HUES6 (cell line): ENCODE data around the gene CKAP2L.

ENCODE experiments used
- H3K27ac ChIP-seq: 2 replicates; pipeline ENCODE4 v1.7.0; 2013; ENCODE audit warnings: low read depth, mild to moderate bottlenecking, low read length, inconsistent platforms
- H3K27me3 ChIP-seq: 2 replicates; pipeline ENCODE4 v1.6.1; 2013; ENCODE audit warnings: low read length; ENCODE audit not compliant: control insufficient read depth, insufficient read depth
- H3K36me3 ChIP-seq: 2 replicates; pipeline ENCODE4 v1.6.1; 2013; ENCODE audit warnings: low read length; ENCODE audit not compliant: control insufficient read depth, insufficient read depth
- H3K4me1 ChIP-seq: 2 replicates; pipeline ENCODE4 v1.6.1; 2013; ENCODE audit warnings: low read length; ENCODE audit not compliant: control insufficient read depth, insufficient read depth
- H3K4me3 ChIP-seq: 2 replicates; pipeline ENCODE4 v1.5.1; 2013; ENCODE audit warnings: low read depth, low read length
- H3K9ac ChIP-seq: one replicate; pipeline ENCODE4 v1.6.1; 2013; ENCODE audit warnings: mild to moderate bottlenecking, low read length
- H3K9me3 ChIP-seq: 2 replicates; pipeline ENCODE4 v1.6.1; 2013; ENCODE audit warnings: low read depth, low read length; ENCODE audit not compliant: control insufficient read depth, insufficient read depth

The CKAP2L gene

GRCh38 chr2:112791019-112791418, 26.6 kb upstream of the CKAP2L start:
- H3K27me3 ChIP-seq: no peaks in the 10 kb centered on the region
- H3K4me1 ChIP-seq: peaks cover 18% of the 10 kb centered on the region
- no peaks in the 10 kb centered on the region for H3K9me3 ChIP-seq
- H3K36me3 ChIP-seq: no peaks in the 10 kb centered on the region
- no peak overlapping the region for H3K4me3 ChIP-seq
- H3K27ac ChIP-seq: no peak overlapping the region
- H3K9ac ChIP-seq: no peak overlapping the region

GRCh38 chr2:112790305-112790704, 25.9 kb upstream of the CKAP2L start:
- Histone ChIP-seq H3K9me3 (no peaks in the 10 kb centered on the region), H3K27me3 (no peaks in the 10 kb centered on the region), H3K27ac (no peak overlapping the region), H3K36me3 (no peaks in the 10 kb centered on the region), H3K4me1 (peaks cover 22% of the 10 kb centered on the region), H3K4me3 (no peak overlapping the region), H3K9ac (no peak overlapping the region)

GRCh38 chr2:112789186-112789585, 24.8 kb upstream of the CKAP2L start:
- Histone ChIP-seq H3K9me3 (no peaks in the 10 kb centered on the region), H3K27me3 (no peaks in the 10 kb centered on the region), H3K4me1 (peaks cover 32% of the 10 kb centered on the region), H3K9ac (no peak overlapping the region), H3K36me3 (no peaks in the 10 kb centered on the region), H3K4me3 (no peak overlapping the region), H3K27ac (no peak overlapping the region)

GRCh38 chr2:112788653-112789052, 24.2 kb upstream of the CKAP2L start:
- peaks cover 37% of the 10 kb centered on the region for H3K4me1 ChIP-seq
- no peak overlapping the region for H3K27ac ChIP-seq

GRCh38 chr2:112787729-112788393, 23.5 kb upstream of the CKAP2L start:
- Histone ChIP-seq H3K4me1 (peaks cover 43% of the 10 kb centered on the region), H3K27ac (no peak overlapping the region), H3K36me3 (no peaks in the 10 kb centered on the region), H3K9ac (no peak overlapping the region), H3K27me3 (no peaks in the 10 kb centered on the region), H3K9me3 (no peaks in the 10 kb centered on the region), H3K4me3 (no peak overlapping the region)

More at GRCh38 chr2:112788653-112789052, 24.2 kb upstream of the CKAP2L start:
- no peaks in the 10 kb centered on the region for H3K9me3 ChIP-seq
- H3K9ac ChIP-seq: no peak overlapping the region
- H3K27me3 ChIP-seq: no peaks in the 10 kb centered on the region
- no peaks in the 10 kb centered on the region for H3K36me3 ChIP-seq
- no peak overlapping the region for H3K4me3 ChIP-seq

GRCh38 chr2:112787294-112787693, 22.9 kb upstream of the CKAP2L start:
- Histone ChIP-seq H3K9me3 (no peaks in the 10 kb centered on the region), H3K9ac (no peak overlapping the region), H3K4me3 (no peak overlapping the region), H3K4me1 (peaks cover 42% of the 10 kb centered on the region), H3K36me3 (no peaks in the 10 kb centered on the region), H3K27ac (no peak overlapping the region), H3K27me3 (no peaks in the 10 kb centered on the region)

- no peaks in the 10 kb centered on the region for H3K9me3 ChIP-seq
- H3K27me3 ChIP-seq: no peaks in the 10 kb centered on the region
- no peak within 1 kb of the TSS for H3K9ac ChIP-seq
- no peak within 1 kb of the TSS for H3K27ac ChIP-seq
- peaks cover 25% of the 10 kb centered on the region for H3K4me1 ChIP-seq
- no peaks in the 10 kb centered on the region for H3K36me3 ChIP-seq
- peak within 1 kb of the TSS; percentile 41; the same call in 1 of the 2 replicates for H3K4me3 ChIP-seq
Measured at GRCh38 chr2:112784199-112785189, 20.1 kb upstream of the CKAP2L start, which contains the start of gene IL1A. Gene IL1A, minus strand, starts transcription at chr2:112784493. Its CDS starts 723 bp downstream, at chr2:112783770.

GRCh38 chr2:112783187-112783714, 18.8 kb upstream of the CKAP2L start:
- Histone ChIP-seq H3K9me3 (no peaks in the 10 kb centered on the region), H3K27me3 (no peaks in the 10 kb centered on the region), H3K4me3 (no peak overlapping the region), H3K4me1 (peaks cover 25% of the 10 kb centered on the region), H3K9ac (no peak overlapping the region), H3K36me3 (no peaks in the 10 kb centered on the region), H3K27ac (no peak overlapping the region)

GRCh38 chr2:112782234-112782799, 17.9 kb upstream of the CKAP2L start:
- Histone ChIP-seq H3K4me1 (peaks cover 25% of the 10 kb centered on the region), H3K4me3 (no peak overlapping the region), H3K27me3 (no peaks in the 10 kb centered on the region), H3K36me3 (no peaks in the 10 kb centered on the region), H3K9ac (no peak overlapping the region), H3K9me3 (no peaks in the 10 kb centered on the region), H3K27ac (no peak overlapping the region)

GRCh38 chr2:112779598-112779997, 15.2 kb upstream of the CKAP2L start:
- H3K9ac ChIP-seq: no peak overlapping the region
- no peaks in the 10 kb centered on the region for H3K27me3 ChIP-seq
- H3K27ac ChIP-seq: no peak overlapping the region
- H3K9me3 ChIP-seq: no peaks in the 10 kb centered on the region
- no peaks in the 10 kb centered on the region for H3K36me3 ChIP-seq
- peaks cover 14% of the 10 kb centered on the region for H3K4me1 ChIP-seq
- no peak overlapping the region for H3K4me3 ChIP-seq
